CD4-positive, alpha-beta memory T cell (primary cell): ENCODE results near the gene SPPL3. TPM values are rescaled to one million over a fixed set of nuclear protein-coding genes. Genes with fewer than 3 reads are reported as not detected.

ENCODE experiments used
- CTCF ChIA-PET: fragments of 350-600 bp; sonication (Branson Sonifier 250); formaldehyde crosslinking; loops from one replicate; lab custom pipeline; 2021; ENCODE audit warnings: inconsistent platforms; ENCODE audit not compliant: partially characterized antibody; lab: Charles Lee
- POLR2A ChIA-PET: fragments of 350-600 bp; sonication (Branson Sonifier 250); formaldehyde crosslinking; loops from one replicate; lab custom pipeline; 2021; ENCODE audit not compliant: partially characterized antibody; lab: Charles Lee
- DNase-seq, 5 donors: peaks; one replicate each; pipeline versions ENCODE4 v3.0.0 to v3.0.0-alpha.2; 2020 to 2022; ENCODE audit warnings: mixed read lengths in 1 of 5
- H3K27ac ChIP-seq: one replicate; pipeline ENCODE4 v1.7.0; 2013; ENCODE audit warnings: low read depth, low read length
- H3K27me3 ChIP-seq: 2 replicates; pipeline ENCODE4 v1.7.0; 2013; ENCODE audit warnings: mild to moderate bottlenecking, low read length, moderate library complexity; ENCODE audit not compliant: insufficient read depth
- H3K36me3 ChIP-seq: 2 replicates; pipeline ENCODE4 v1.7.0; 2013; ENCODE audit warnings: mild to moderate bottlenecking, low read length, moderate library complexity; ENCODE audit not compliant: insufficient read depth
- H3K4me1 ChIP-seq: 2 replicates; pipeline ENCODE4 v1.7.0; 2013; ENCODE audit warnings: mild to moderate bottlenecking, low read length, moderate library complexity; ENCODE audit not compliant: insufficient read depth
- H3K4me3 ChIP-seq, 2 donors: one replicate each; pipeline ENCODE4 v1.7.0; 2013; ENCODE audit warnings: low read length in 2 of 2, mild to moderate bottlenecking in 1 of 2
- H3K9me3 ChIP-seq, 2 donors: one replicate each; pipeline ENCODE4 v1.7.0; 2013; ENCODE audit warnings: low read length in 2 of 2, control low read depth in 1 of 2; ENCODE audit not compliant: control insufficient read depth in 1 of 2
- H3K27ac Mint-ChIP-seq, 7 donors: one replicate each; pipeline ENCODE4 v1.8.0; 2020 to 2021; ENCODE audit warnings: mixed read lengths in 7 of 7, mild to moderate bottlenecking in 6 of 7, inconsistent platforms in 3 of 7, moderate library complexity in 3 of 7
- H3K27me3 Mint-ChIP-seq, 2 donors: one replicate each; pipeline ENCODE4 v1.8.0; 2020 to 2021; ENCODE audit warnings: mixed read lengths in 2 of 2
- H3K36me3 Mint-ChIP-seq, 2 donors: one replicate each; pipeline ENCODE4 v1.8.0; 2020 to 2021; ENCODE audit warnings: mixed read lengths in 2 of 2, inconsistent platforms in 1 of 2, mild to moderate bottlenecking in 1 of 2
- H3K4me1 Mint-ChIP-seq, 4 donors: one replicate each; pipeline ENCODE4 v1.8.0; 2020 to 2021; ENCODE audit warnings: mixed read lengths in 4 of 4, mild to moderate bottlenecking in 1 of 4
- H3K4me3 Mint-ChIP-seq, 8 donors: one replicate each; pipeline ENCODE4 v1.8.0; 2020 to 2021; ENCODE audit warnings: mixed read lengths in 8 of 8, mild to moderate bottlenecking in 7 of 8, moderate library complexity in 6 of 8, inconsistent platforms in 3 of 8
- H3K9me3 Mint-ChIP-seq, 8 donors: one replicate each; pipeline ENCODE4 v1.8.0; 2020 to 2021; ENCODE audit warnings: mixed read lengths in 8 of 8, mild to moderate bottlenecking in 5 of 8, inconsistent platforms in 3 of 8, moderate library complexity in 1 of 8
- intact Hi-C: fragments of 100-400 bp; cut with micrococcal nuclease; formaldehyde crosslinking; loops from one replicate; pipeline ENCODE4 v1.15.1; 2023
- polyA plus RNA-seq, 2 donors: library from polyadenylated mRNA; unstranded; fragments of 300-500 nt; fragmentation: Illumina TruSeq; gene quantifications; one replicate each; pipeline ENCODE4 v1.2.3, GENCODE V29; 2021
- total RNA-seq, 2 experiments: library from RNA; stranded (reverse); gene quantifications; one replicate each; pipeline ENCODE4 v1.2.3, GENCODE V29; 2021

SPPL3 gene
- total and polyA plus RNA-seq, 4 experiments from 2014 or later: 7.4 to 49.4 (median 44.8) TPM

GRCh38 chr12:120719496-120720233 is 184.5 kb downstream of the SPPL3 start:
- Mint-ChIP-seq H3K27me3 (no peaks in the 10 kb centered on the region), H3K4me3 (peak overlapping the region in 1 of 8 donors; percentile 15), H3K4me1 (peaks cover 0 to 7% (median 4%) of the 10 kb centered on the region in 4 donors), H3K9me3 (no peaks in the 10 kb centered on the region), H3K27ac (peak overlapping the region in 2 of 7 donors; percentile 54 to 64), H3K36me3 (peaks cover 51 to 69% of the 10 kb centered on the region in 2 donors)
- H3K27ac ChIP-seq: no peak overlapping the region
- H3K4me1 ChIP-seq: peaks cover under 1% of the 10 kb centered on the region
- peaks cover 44% of the 10 kb centered on the region for H3K36me3 ChIP-seq
- H3K27me3 ChIP-seq: no peaks in the 10 kb centered on the region
- intact Hi-C loops: loop anchor here (10.0 kb wide), 3 partner anchors 255 to 395 kb away; partner anchors contain the start of genes COX6A1 and HNF1A
- no peak overlapping the region for H3K4me3 ChIP-seq
- CTCF ChIA-PET: interaction anchor here (1.8 to 1.9 kb wide), 2 partner anchors 71 to 73 kb away, joined by 4 to 11 read pairs; no protein-coding TSS in a partner anchor
- no peaks in the 10 kb centered on the region for H3K9me3 ChIP-seq
- no peak for DNase-seq
- POLR2A ChIA-PET: interaction anchor here (1.1 kb wide), 1 partner anchor 19 kb away, joined by 3 read pairs; no protein-coding TSS in a partner anchor

- Mint-ChIP-seq H3K9me3 (no peaks in the 10 kb centered on the region), H3K27ac (peak overlapping the region in 1 of 7 donors; percentile 64), H3K4me3 (peak overlapping the region in 1 of 8 donors; percentile 15), H3K4me1 (peaks cover under 1 to 6% (median 3%) of the 10 kb centered on the region in 4 donors), H3K36me3 (peaks cover 52 to 74% of the 10 kb centered on the region in 2 donors), H3K27me3 (no peaks in the 10 kb centered on the region)
- H3K27ac ChIP-seq: no peak overlapping the region
- ChIA-PET CTCF (interaction anchor here (1.8 to 1.9 kb wide), 2 partner anchors 70 to 72 kb away, joined by 4 to 11 read pairs; no protein-coding TSS in a partner anchor), POLR2A (no interaction called here)
- no peaks in the 10 kb centered on the region for H3K9me3 ChIP-seq
- intact Hi-C loops: loop anchor here (10.0 kb wide), 3 partner anchors 256 to 396 kb away; partner anchors contain the start of genes COX6A1 and HNF1A
- H3K4me1 ChIP-seq: no peaks in the 10 kb centered on the region
- H3K36me3 ChIP-seq: peaks cover 48% of the 10 kb centered on the region
- no peak for DNase-seq
- no peak overlapping the region for H3K4me3 ChIP-seq
- H3K27me3 ChIP-seq: no peaks in the 10 kb centered on the region
These were observed 185.1 kb downstream of the SPPL3 start for GRCh38 chr12:120719072-120719471.

- no peak overlapping the region for H3K4me3 Mint-ChIP-seq
These were observed 186.1 kb downstream of the SPPL3 start for GRCh38 chr12:120718055-120718454.

GRCh38 chr12:120713861-120714482 is 190.2 kb downstream of the SPPL3 start:
- H3K36me3 Mint-ChIP-seq: peaks cover 27 to 47% of the 10 kb centered on the region in 2 donors
- Histone ChIP-seq H3K27me3 (no peaks in the 10 kb centered on the region), H3K4me1 (peaks cover 26% of the 10 kb centered on the region), H3K4me3 (no peak overlapping the region), H3K36me3 (peaks cover 26% of the 10 kb centered on the region), H3K27ac (peak overlapping the region; percentile 11), H3K9me3 (no peaks in the 10 kb centered on the region)
- H3K4me3 Mint-ChIP-seq: peak overlapping the region in 6 of 8 donors; percentile 20 to 81 (median 52)
- intact Hi-C loops: loop anchor here (1.0 to 10.0 kb wide), 6 partner anchors 67 to 401 kb away; partner anchors contain the start of genes COX6A1, HNF1A and PLA2G1B
- ChIA-PET CTCF (interaction anchor here (0.7 to 3.7 kb wide), 8 partner anchors 11 to 258 kb away, joined by 3 to 39 read pairs (median 4); partner anchors contain the start of gene ACADS), POLR2A (no interaction called here)
- peaks cover 20 to 46% (median 31%) of the 10 kb centered on the region in 4 donors for H3K4me1 Mint-ChIP-seq
- peak overlapping the region; percentile 21 to 90 (median 84) for H3K27ac Mint-ChIP-seq
- no peaks in the 10 kb centered on the region for H3K9me3 Mint-ChIP-seq
- H3K27me3 Mint-ChIP-seq: no peaks in the 10 kb centered on the region
- peak; percentile 75 to 83 (median 81) for DNase-seq

More at GRCh38 chr12:120718055-120718454, 186.1 kb downstream of the SPPL3 start:
- ChIA-PET CTCF (interaction anchor here (1.0 to 1.3 kb wide), 2 partner anchors 70 to 72 kb away, joined by 3 read pairs; no protein-coding TSS in a partner anchor), POLR2A (no interaction called here)
- no peak for DNase-seq
- Histone ChIP-seq H3K36me3 (peaks cover 48% of the 10 kb centered on the region), H3K9me3 (no peaks in the 10 kb centered on the region), H3K27me3 (no peaks in the 10 kb centered on the region), H3K4me3 (no peak overlapping the region), H3K4me1 (peaks cover 7% of the 10 kb centered on the region), H3K27ac (no peak overlapping the region)
- no peaks in the 10 kb centered on the region for H3K9me3 Mint-ChIP-seq
- H3K27ac Mint-ChIP-seq: peak overlapping the region in 2 of 7 donors; percentile 27 to 56
- peaks cover 5 to 14% (median 9%) of the 10 kb centered on the region in 4 donors for H3K4me1 Mint-ChIP-seq
- peaks cover 54 to 76% of the 10 kb centered on the region in 2 donors for H3K36me3 Mint-ChIP-seq
- H3K27me3 Mint-ChIP-seq: no peaks in the 10 kb centered on the region
- intact Hi-C loops: loop anchor here (10.0 kb wide), 3 partner anchors 257 to 397 kb away; partner anchors contain the start of genes COX6A1 and HNF1A

GRCh38 chr12:120712610-120713009 is 191.5 kb downstream of the SPPL3 start:
- CTCF ChIA-PET: interaction anchor here (0.6 to 5.5 kb wide), 5 partner anchors 8 to 127 kb away, joined by 3 to 65 read pairs (median 3); no protein-coding TSS in a partner anchor
- no peaks in the 10 kb centered on the region for H3K27me3 Mint-ChIP-seq
- Histone ChIP-seq H3K4me3 (no peak overlapping the region), H3K36me3 (peaks cover 17% of the 10 kb centered on the region), H3K4me1 (peaks cover 26% of the 10 kb centered on the region), H3K27me3 (no peaks in the 10 kb centered on the region), H3K27ac (no peak overlapping the region), H3K9me3 (no peaks in the 10 kb centered on the region)
- peaks cover 18 to 36% of the 10 kb centered on the region in 2 donors for H3K36me3 Mint-ChIP-seq
- H3K9me3 Mint-ChIP-seq: no peaks in the 10 kb centered on the region
- intact Hi-C loops: loop anchor here (5.0 to 10.0 kb wide), 4 partner anchors 262 to 402 kb away; partner anchors contain the start of genes COX6A1, HNF1A and PLA2G1B
- H3K4me1 Mint-ChIP-seq: peaks cover 17 to 46% (median 32%) of the 10 kb centered on the region in 4 donors
- H3K4me3 Mint-ChIP-seq: peak overlapping the region in 3 of 8 donors; percentile 16 to 96 (median 64)
- H3K27ac Mint-ChIP-seq: peak overlapping the region in 3 of 7 donors; percentile 27 to 98 (median 97)
- no peak for DNase-seq
- POLR2A ChIA-PET: no interaction called here
